OCI-LY1 (cell line): ENCODE data around the gene OTOP3.

Experiments used
- CTCF ChIP-seq: fragments of 200-600 bp; sonication (generic), shearing (Covaris generic); IDR thresholded peaks from 2 replicates; pipeline ENCODE4 v1.5.1; 2017; ENCODE audit warnings: mild to moderate bottlenecking, antibody characterized with exemption, low read length, moderate library complexity, mixed read lengths
- EZH2 ChIP-seq: fragments of 200-600 bp; sonication (generic), shearing (Covaris generic); IDR thresholded peaks from 2 replicates; pipeline ENCODE4 v1.8.0; 2017; ENCODE audit warnings: borderline replicate concordance, mixed run types, mild to moderate bottlenecking, antibody characterized with exemption, low read length, moderate library complexity, mixed read lengths

GRCh38 chr17:74923538-74924249 lies 12.0 kb upstream of the OTOP3 start:
- TF ChIP-seq CTCF: peak; percentile 72
- TF ChIP-seq EZH2: no peak
